HEK293T (cell line): ENCODE results near the gene CCDC24.

Experiments
- ARNT ChIP-seq: fragments of 450-650 bp; IDR thresholded peaks from 2 replicates; pipeline ENCODE4 v1.6.1; 2017; ENCODE audit warnings: mild to moderate bottlenecking
- BHLHE40 ChIP-seq: fragments of 450-650 bp; IDR thresholded peaks from 2 replicates; pipeline ENCODE4 v1.6.1; 2016; ENCODE audit warnings: mild to moderate bottlenecking, moderate library complexity, borderline replicate concordance
- CTBP1 ChIP-seq: fragments of 450-650 bp; IDR thresholded peaks from 2 replicates; pipeline ENCODE4 v1.6.1; 2016; ENCODE audit warnings: borderline replicate concordance
- ELF4 ChIP-seq: fragments of 450-650 bp; IDR thresholded peaks from 2 replicates; pipeline ENCODE4 v1.6.1; 2017; ENCODE audit warnings: antibody characterized with exemption
- FOXK2 ChIP-seq: fragments of 450-650 bp; IDR thresholded peaks from 2 replicates; pipeline ENCODE4 v1.6.1; 2016; ENCODE audit warnings: mild to moderate bottlenecking
- FOXM1 ChIP-seq: fragments of 450-650 bp; IDR thresholded peaks from 2 replicates; pipeline ENCODE4 v1.6.1; 2017; ENCODE audit warnings: mild to moderate bottlenecking, borderline replicate concordance
- HDGF ChIP-seq: fragments of 450-650 bp; IDR thresholded peaks from 2 replicates; pipeline ENCODE4 v1.6.1; 2017; ENCODE audit warnings: antibody characterized with exemption, borderline replicate concordance
- LEF1 ChIP-seq: fragments of 450-650 bp; IDR thresholded peaks from 2 replicates; pipeline ENCODE4 v1.6.1; 2017; ENCODE audit warnings: mild to moderate bottlenecking, borderline replicate concordance
- NFRKB ChIP-seq: fragments of 450-650 bp; IDR thresholded peaks from 2 replicates; pipeline ENCODE4 v1.6.1; 2016; ENCODE audit warnings: mild to moderate bottlenecking, moderate library complexity
- SP1 ChIP-seq: fragments of 450-650 bp; IDR thresholded peaks from 2 replicates; pipeline ENCODE4 v1.6.1; 2017
- SUZ12 ChIP-seq: fragments of 450-650 bp; IDR thresholded peaks from 2 replicates; pipeline ENCODE4 v1.6.1; 2016; ENCODE audit warnings: mild to moderate bottlenecking
- TARDBP ChIP-seq: fragments of 450-650 bp; IDR thresholded peaks from 2 replicates; pipeline ENCODE4 v1.6.1; 2016
- ZNF384 ChIP-seq: fragments of 450-650 bp; IDR thresholded peaks from 2 replicates; pipeline ENCODE4 v1.6.1; 2016
- TF ChIP-seq, protein P1 (sequence below): fragments of 450-650 bp; IDR thresholded peaks from 2 replicates; pipeline ENCODE4 v1.6.1; 2016

DNA sequence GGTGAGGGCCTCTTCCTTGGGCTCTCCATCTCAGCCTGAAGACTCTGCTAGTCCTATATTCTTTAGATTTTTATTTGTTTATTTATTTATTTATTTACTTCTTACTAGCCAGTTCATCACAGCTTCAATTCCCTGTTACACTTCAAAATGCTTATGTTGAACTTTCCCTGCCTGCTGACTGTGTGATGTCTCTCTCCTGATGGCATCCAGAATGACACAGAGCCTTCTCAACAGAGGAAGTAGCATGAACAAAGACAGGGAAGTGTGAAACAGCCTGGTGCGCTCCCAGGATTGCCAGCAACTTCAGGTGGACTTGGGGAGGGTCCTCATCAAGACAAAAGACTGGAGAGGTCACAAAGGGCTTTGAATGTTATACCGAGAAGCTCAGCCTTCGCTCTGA is 49.0 kb upstream of the CCDC24 start:
- TF ChIP-seq SP1 (no peak), HDGF (no peak), ZNF384 (no peak), FOXM1 (no peak), FOXK2 (no peak), LEF1 (no peak), BHLHE40 (no peak), ARNT (no peak), CTBP1 (no peak), SUZ12 (no peak), TARDBP (no peak), NFRKB (no peak), ELF4 (no peak)
- TF ChIP-seq, protein P1, sequence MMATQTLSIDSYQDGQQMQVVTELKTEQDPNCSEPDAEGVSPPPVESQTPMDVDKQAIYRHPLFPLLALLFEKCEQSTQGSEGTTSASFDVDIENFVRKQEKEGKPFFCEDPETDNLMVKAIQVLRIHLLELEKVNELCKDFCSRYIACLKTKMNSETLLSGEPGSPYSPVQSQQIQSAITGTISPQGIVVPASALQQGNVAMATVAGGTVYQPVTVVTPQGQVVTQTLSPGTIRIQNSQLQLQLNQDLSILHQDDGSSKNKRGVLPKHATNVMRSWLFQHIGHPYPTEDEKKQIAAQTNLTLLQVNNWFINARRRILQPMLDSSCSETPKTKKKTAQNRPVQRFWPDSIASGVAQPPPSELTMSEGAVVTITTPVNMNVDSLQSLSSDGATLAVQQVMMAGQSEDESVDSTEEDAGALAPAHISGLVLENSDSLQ: no peak
